PFSK-1 (cell line): ENCODE data around the gene APOM.

Experiments used
- FOXP2 ChIP-seq: optimal IDR thresholded peaks from 2 replicates; pipeline ENCODE3; 2011; ENCODE audit warnings: borderline replicate concordance, control low read depth, inconsistent platforms; ENCODE audit not compliant: insufficient read depth; ENCODE audit errors: extremely low read length, extremely low read depth
- POLR2AphosphoS5 ChIP-seq: IDR thresholded peaks from 2 replicates; pipeline ENCODE4 v1.6.1; 2012; ENCODE audit warnings: low read depth, mild to moderate bottlenecking, control low read depth, low read length, moderate library complexity
- REST ChIP-seq, 2 experiments: IDR thresholded peaks; 2 replicates each; pipeline versions ENCODE4 v1.6.1 to v1.8.0; 2011 to 2012; ENCODE audit warnings: low read depth in 2 of 2, low read length in 2 of 2, control low read depth in 1 of 2, inconsistent platforms in 1 of 2, mild to moderate bottlenecking in 1 of 2, moderate library complexity in 1 of 2; ENCODE audit not compliant: insufficient read depth in 1 of 2
- SIN3A ChIP-seq: IDR thresholded peaks from 2 replicates; pipeline ENCODE4 v1.6.1; 2012; ENCODE audit warnings: mild to moderate bottlenecking, low read length, moderate library complexity, borderline replicate concordance; ENCODE audit not compliant: insufficient read depth
- TAF1 ChIP-seq: IDR thresholded peaks from 2 replicates; pipeline ENCODE4 v1.6.1; 2012; ENCODE audit warnings: low read length, control low read depth, borderline replicate concordance; ENCODE audit not compliant: insufficient read depth

Gene APOM

GRCh38 chr6:31706599-31706998 is 50.9 kb downstream of the APOM start, which contains the start of gene LY6G6F:
Gene LY6G6F (plus strand): TSS chr6:31706866. CDS start chr6:31706907, 41 bp downstream.
- TF ChIP-seq REST (IDR thresholded peaks at IDR 0.05; ENCODE audit: insufficient read depth in 1 of 2, low read depth in 2 of 2, low read length in 2 of 2) (no peak), FOXP2 (no peak), POLR2AphosphoS5 (no peak), SIN3A (no peak), TAF1 (no peak)

- TF ChIP-seq REST (IDR thresholded peaks at IDR 0.05; ENCODE audit: insufficient read depth in 1 of 2, low read depth in 2 of 2, low read length in 2 of 2) (no peak), SIN3A (no peak), FOXP2 (no peak), TAF1 (no peak), POLR2AphosphoS5 (no peak)
These were observed 52.0 kb downstream of the APOM start for GRCh38 chr6:31707701-31708100.
